H1 (cell line): Measurements from ENCODE around the gene MCM8. TPM values are rescaled to one million over a fixed set of nuclear protein-coding genes. Genes with fewer than 3 reads are reported as not detected.

Source experiments
- CTCF ChIA-PET: fragments of 300-600 bp; sonication (Branson Sonifier 250); formaldehyde crosslinking; loops from one replicate; lab custom pipeline; 2021; ENCODE audit not compliant: partially characterized antibody; lab: Charles Lee
- POLR2A ChIA-PET: fragments of 300-600 bp; sonication (Branson Sonifier 250); formaldehyde crosslinking; loops from one replicate; lab custom pipeline; 2021; ENCODE audit warnings: inconsistent platforms; ENCODE audit not compliant: partially characterized antibody; lab: Charles Lee
- DNase-seq, 2 experiments: peaks; one replicate each; pipeline versions ENCODE4 v3.0.0 to v3.0.0-alpha.2; 2010 to 2022; ENCODE audit warnings: low spot score in 2 of 2, low read depth in 1 of 2, mixed read lengths in 1 of 2
- FAIRE-seq: peaks from 2 replicates; lab custom pipeline; 2011; peaks lifted over from hg19 to GRCh38; lab: Jason Lieb, UNC
- H2AFZ ChIP-seq: 2 replicates; pipeline ENCODE4 v1.8.1; 2012; ENCODE audit warnings: low read length, inconsistent platforms
- H2AK5ac ChIP-seq: 2 replicates; pipeline ENCODE4 v1.6.1; 2013; ENCODE audit warnings: low read depth, low read length
- H2BK120ac ChIP-seq: replicated peaks from 2 replicates; pipeline ENCODE3; 2013; ENCODE audit warnings: low read depth, low read length, inconsistent platforms
- H2BK12ac ChIP-seq: 2 replicates; pipeline ENCODE4 v1.6.1; 2013; ENCODE audit warnings: low read depth, low read length
- H2BK15ac ChIP-seq: 2 replicates; pipeline ENCODE4 v1.6.1; 2013; ENCODE audit warnings: low read length
- H2BK20ac ChIP-seq: 2 replicates; pipeline ENCODE4 v1.6.1; 2013; ENCODE audit warnings: low read length
- H2BK5ac ChIP-seq: 2 replicates; pipeline ENCODE4 v1.6.1; 2013; ENCODE audit warnings: low read depth, low read length
- H3K14ac ChIP-seq: 2 replicates; pipeline ENCODE4 v1.6.1; 2013; ENCODE audit warnings: inconsistent platforms; ENCODE audit not compliant: insufficient read length
- H3K18ac ChIP-seq: 2 replicates; pipeline ENCODE4 v1.6.1; 2013; ENCODE audit warnings: low read length; ENCODE audit errors: extremely low read depth
- H3K23ac ChIP-seq: 2 replicates; pipeline ENCODE4 v1.6.1; 2013; ENCODE audit warnings: inconsistent platforms; ENCODE audit not compliant: insufficient read length
- H3K23me2 ChIP-seq: 2 replicates; pipeline ENCODE4 v1.6.1; 2013; ENCODE audit warnings: low read depth, low read length
- H3K27ac ChIP-seq: 2 replicates; pipeline ENCODE4 v1.6.1; 2011; ENCODE audit warnings: low read depth, low read length, inconsistent platforms
- H3K27me3 ChIP-seq, 4 experiments: replicated peaks in 1 of 4; 1 replicate in 1 of 4; 2 replicates in 3 of 4; pipeline versions ENCODE4 v1.6.1 to v1.8.1; 2011 to 2013; ENCODE audit warnings: low read length in 3 of 4, mild to moderate bottlenecking in 3 of 4, inconsistent platforms in 2 of 4, mixed read lengths in 2 of 4, moderate library complexity in 1 of 4; ENCODE audit not compliant: control insufficient read depth in 3 of 4, insufficient read depth in 3 of 4; ENCODE audit errors: extremely low read depth in 1 of 4
- H3K36me3 ChIP-seq, 4 experiments: 2 replicates each; pipeline versions ENCODE4 v1.6.1 to v1.8.1; 2011 to 2013; ENCODE audit warnings: mild to moderate bottlenecking in 4 of 4, low read length in 3 of 4, moderate library complexity in 2 of 4, control low read depth in 1 of 4, inconsistent platforms in 1 of 4; ENCODE audit not compliant: insufficient read depth in 4 of 4, control insufficient read depth in 2 of 4
- H3K4ac ChIP-seq: replicated peaks from 2 replicates; pipeline ENCODE3; 2013; ENCODE audit warnings: low read length, low read depth, mixed read lengths, inconsistent platforms; ENCODE audit not compliant: insufficient read length
- H3K4me1 ChIP-seq, 4 experiments: replicated peaks in 1 of 4; 1 replicate in 1 of 4; 2 replicates in 3 of 4; pipeline versions ENCODE4 v1.6.1 to v1.8.1; 2011 to 2013; ENCODE audit warnings: low read length in 3 of 4, inconsistent platforms in 2 of 4, mixed read lengths in 1 of 4; ENCODE audit not compliant: insufficient read depth in 4 of 4, control insufficient read depth in 3 of 4
- H3K4me2 ChIP-seq, 2 experiments: 2 replicates each; pipeline versions ENCODE4 v1.6.1 to v1.8.1; 2011 to 2013; ENCODE audit warnings: low read depth in 2 of 2, low read length in 2 of 2, control low read depth in 1 of 2, inconsistent platforms in 1 of 2, mild to moderate bottlenecking in 1 of 2; ENCODE audit not compliant: insufficient read depth in 1 of 2
- H3K4me3 ChIP-seq, 4 experiments: fragments of 200-600, 300-600 bp in 1 of 4; sonication (generic), shearing (Covaris generic), sonication (Bioruptor Twin) in 1 of 4; 2 replicates each; pipeline versions ENCODE4 v1.5.1 to v1.8.1; 2011 to 2016; ENCODE audit warnings: low read length in 4 of 4, low read depth in 3 of 4, control low read depth in 2 of 4, inconsistent platforms in 2 of 4, mild to moderate bottlenecking in 2 of 4, mixed read lengths in 1 of 4, moderate library complexity in 1 of 4; ENCODE audit not compliant: insufficient read depth in 2 of 4; ENCODE audit errors: extremely low read depth in 1 of 4
- H3K56ac ChIP-seq: replicated peaks from 2 replicates; pipeline ENCODE3; 2013; ENCODE audit warnings: low read depth, mild to moderate bottlenecking, mixed read lengths, low read length, inconsistent platforms; ENCODE audit not compliant: insufficient read length
- H3K79me1 ChIP-seq: 2 replicates; pipeline ENCODE4 v1.6.1; 2013; ENCODE audit warnings: low read depth, low read length, control low read depth
- H3K79me2 ChIP-seq, 2 experiments: 2 replicates each; pipeline versions ENCODE4 v1.6.1 to v1.8.1; 2012 to 2013; ENCODE audit warnings: low read length in 2 of 2, mild to moderate bottlenecking in 2 of 2, inconsistent platforms in 1 of 2; ENCODE audit not compliant: insufficient read depth in 2 of 2, control insufficient read depth in 1 of 2
- H3K9ac ChIP-seq, 4 experiments: replicated peaks in 1 of 4; 1 replicate in 1 of 4; 2 replicates in 3 of 4; pipeline versions ENCODE4 v1.6.1 to v1.8.1; 2011 to 2013; ENCODE audit warnings: low read depth in 3 of 4, low read length in 3 of 4, control low read depth in 2 of 4, mild to moderate bottlenecking in 2 of 4, moderate library complexity in 2 of 4, inconsistent platforms in 1 of 4; ENCODE audit errors: extremely low read depth in 1 of 4
- H3K9me3 ChIP-seq, 2 experiments: 2 replicates each; pipeline versions ENCODE4 v1.6.1 to v1.8.1; 2012 to 2013; ENCODE audit warnings: mild to moderate bottlenecking in 2 of 2, moderate library complexity in 2 of 2, control low read depth in 1 of 2, inconsistent platforms in 1 of 2, low read depth in 1 of 2, low read length in 1 of 2, mixed read lengths in 1 of 2; ENCODE audit not compliant: insufficient read depth in 2 of 2
- H4K20me1 ChIP-seq, 2 experiments: replicated peaks in 1 of 2; 2 replicates each; pipeline versions ENCODE3 to v1.8.1; 2011 to 2013; ENCODE audit warnings: inconsistent platforms in 2 of 2, low read length in 2 of 2, mild to moderate bottlenecking in 1 of 2; ENCODE audit not compliant: insufficient read depth in 2 of 2, control insufficient read depth in 1 of 2
- H4K5ac ChIP-seq: 2 replicates; pipeline ENCODE4 v1.6.1; 2013; ENCODE audit warnings: low read length, low read depth, mixed read lengths, inconsistent platforms; ENCODE audit not compliant: insufficient read length
- H4K8ac ChIP-seq: 2 replicates; pipeline ENCODE4 v1.8.0; 2013; ENCODE audit warnings: mild to moderate bottlenecking, moderate library complexity, low read length, inconsistent platforms; ENCODE audit not compliant: insufficient read depth; ENCODE audit errors: extremely low read depth
- H4K91ac ChIP-seq: replicated peaks from 2 replicates; pipeline ENCODE3; 2013; ENCODE audit warnings: low read length, mixed read lengths, inconsistent platforms; ENCODE audit not compliant: insufficient read length
- ASH2L ChIP-seq: fragments of 200-600, 300-600 bp; sonication (generic); IDR thresholded peaks from one replicate; pipeline ENCODE4 v1.7.1; 2017; ENCODE audit warnings: low read length
- ATF3 ChIP-seq: IDR thresholded peaks from 2 replicates; pipeline ENCODE4 v1.6.1; 2011; ENCODE audit warnings: low read depth, mild to moderate bottlenecking, low read length; ENCODE audit not compliant: insufficient read depth
- BACH1 ChIP-seq: IDR thresholded peaks from 2 replicates; pipeline ENCODE4 v1.6.1; 2012; ENCODE audit warnings: low read length, improper control_type of control experiment
- BCL11A ChIP-seq, 2 experiments: IDR thresholded peaks; one replicate each; pipeline ENCODE4 v1.6.1; 2011; ENCODE audit warnings: low read depth in 2 of 2, low read length in 2 of 2, mild to moderate bottlenecking in 2 of 2
- CEBPB ChIP-seq: IDR thresholded peaks from 2 replicates; pipeline ENCODE4 v1.6.1; 2012; ENCODE audit warnings: low read depth, low read length
- CHD1 ChIP-seq: IDR thresholded peaks from 2 replicates; pipeline ENCODE4 v1.6.1; 2012; ENCODE audit warnings: low read depth, low read length, improper control_type of control experiment
- EP300 ChIP-seq, 2 experiments: IDR thresholded peaks; 1 replicate in 1 of 2; 2 replicates in 1 of 2; pipeline ENCODE4 v1.6.1; 2011 to 2012; ENCODE audit warnings: low read depth in 2 of 2, low read length in 2 of 2, mild to moderate bottlenecking in 2 of 2, borderline replicate concordance in 1 of 2, inconsistent platforms in 1 of 2, moderate library complexity in 1 of 2
- NRF1 ChIP-seq: IDR thresholded peaks from 2 replicates; pipeline ENCODE4 v1.6.1; 2011; ENCODE audit warnings: mild to moderate bottlenecking, low read depth, low read length, improper control_type of control experiment
- POLR2AphosphoS5 ChIP-seq: IDR thresholded peaks from 2 replicates; pipeline ENCODE4 v1.6.1; 2011; ENCODE audit warnings: low read depth, low read length
- SP2 ChIP-seq: IDR thresholded peaks from 2 replicates; pipeline ENCODE4 v1.6.1; 2012; ENCODE audit warnings: mild to moderate bottlenecking, low read length, inconsistent platforms
- SRF ChIP-seq: IDR thresholded peaks from 2 replicates; pipeline ENCODE4 v1.6.1; 2011; ENCODE audit warnings: mild to moderate bottlenecking, low read depth, low read length, moderate library complexity
- TAF1 ChIP-seq: IDR thresholded peaks from 2 replicates; pipeline ENCODE4 v1.6.1; 2011; ENCODE audit warnings: mild to moderate bottlenecking, low read depth, low read length
- TAF7 ChIP-seq: optimal IDR thresholded peaks from 2 replicates; pipeline ENCODE3; 2011; ENCODE audit warnings: low read depth, mild to moderate bottlenecking, inconsistent platforms, low read length, moderate library complexity, borderline replicate concordance
- TEAD4 ChIP-seq: IDR thresholded peaks from 2 replicates; pipeline ENCODE4 v1.6.1; 2012; ENCODE audit warnings: low read depth, low read length, inconsistent platforms, mixed read lengths
- WGBS, 2 experiments: shearing (Covaris generic) in 1 of 2; methylation state at CpG; one replicate each; pipeline versions ENCODE4 v1.1.6 to v1.1.7; 2013 to 2015; ENCODE audit warnings: low lambda C conversion rate in 2 of 2, mixed read lengths in 2 of 2, inconsistent platforms in 1 of 2, low coverage in 1 of 2, missing lambda C conversion rate in 1 of 2; ENCODE audit not compliant: insufficient replicate concordance in 2 of 2, insufficient coverage in 1 of 2, insufficient read length in 1 of 2; ENCODE audit errors: extremely low coverage in 1 of 2, missing lambda C conversion rate in 1 of 2; 5-methylcytosine and 5-hydroxymethylcytosine counted together
- polyA plus RNA-seq, 7 experiments: library from polyadenylated mRNA; depleted of rRNA in 3 of 7; stranded (reverse) in 5 of 7; unstranded in 2 of 7; fragments of >200 nt in 5 of 7; fragments of 200-250 nt in 2 of 7; gene quantifications; 1 replicate in 5 of 7; 2 replicates in 1 of 7; 4 replicates in 1 of 7; pipeline versions ENCODE4 v1.2.1 to v1.2.3, GENCODE V29; 2011 to 2013; ENCODE audit warnings: missing spikeins in 2 of 7, mixed read lengths in 2 of 7
- total RNA-seq: library from RNA; stranded (reverse); fragmentation: NEBNext Ultra II Directional; extraction: Animal tissue kit (Norgen Biotek cat#: 25700); gene quantifications from 2 replicates; pipeline ENCODE4 v1.2.1, GENCODE V29; 2021

The MCM8 gene
- total and polyA plus RNA-seq, 2 of the 8 experiments (the other 6 are each of a cell fraction or from before 2014, with no cell fraction given), result 7.1 to 31.9 TPM

- Histone ChIP-seq H3K4me3 (no peak overlapping the region), H3K56ac (no peak overlapping the region), H4K20me1 (peaks cover 0 to under 1% of the 10 kb centered on the region in 2 experiments), H3K4me2 (no peak overlapping the region), H3K79me2 (no peaks in the 10 kb centered on the region), H3K18ac (no peak overlapping the region), H2BK12ac (no peak overlapping the region), H3K23ac (no peak overlapping the region), H3K9me3 (no peaks in the 10 kb centered on the region), H3K4me1 (no peaks in the 10 kb centered on the region), H4K5ac (no peak overlapping the region), H4K91ac (no peak overlapping the region), H3K9ac (no peak overlapping the region), H3K4ac (no peak overlapping the region), H2BK5ac (no peak overlapping the region), H2AFZ (no peak overlapping the region), H3K36me3 (peaks cover 0 to 43% (median 25%) of the 10 kb centered on the region in 4 experiments; a peak in 7 of 8 replicates), H3K27ac (no peak overlapping the region), H2BK20ac (no peak overlapping the region), H3K27me3 (no peaks in the 10 kb centered on the region), H3K79me1 (no peaks in the 10 kb centered on the region), H2BK120ac (no peak overlapping the region), H2AK5ac (no peak overlapping the region), H3K14ac (no peak overlapping the region), H3K23me2 (no peaks in the 10 kb centered on the region), H4K8ac (no peak overlapping the region), H2BK15ac (no peak overlapping the region)
- ChIA-PET CTCF (no interaction called here), POLR2A (interaction anchor here (0.9 kb wide), 1 partner anchor 30 kb away, joined by 3 read pairs; no protein-coding TSS in a partner anchor)
- no peak for DNase-seq
- WGBS, 2 experiments, result 96% methylated on average over 1 of the region's 1 CpG; no CpG with 5 or more reads in 1 of the 2 experiments
- FAIRE-seq, result no peak
- TF ChIP-seq TAF1, result no peak
- TF ChIP-seq ASH2L, result no peak
- no peak for TF ChIP-seq CHD1
- TF ChIP-seq POLR2AphosphoS5, result no peak
- TF ChIP-seq SP2, result no peak
- no peak for TF ChIP-seq BCL11A (IDR thresholded peaks at IDR 0.05; ENCODE audit: low read depth in 2 of 2, low read length in 2 of 2)
- TF ChIP-seq NRF1, result no peak
- no peak for TF ChIP-seq EP300 (IDR thresholded peaks at IDR 0.05; ENCODE audit: borderline replicate concordance in 1 of 2, low read depth in 2 of 2, low read length in 2 of 2)
- no peak for TF ChIP-seq TEAD4
- no peak for TF ChIP-seq SRF
- no peak for TF ChIP-seq BACH1
- no peak for TF ChIP-seq TAF7
- TF ChIP-seq CEBPB, result no peak
- no peak for TF ChIP-seq ATF3
These were observed 86.6 kb downstream of the MCM8 start for GRCh38 chr20:6037082-6037481.
